B cell (primary cell): ENCODE data around the gene PHF23. TPM values are rescaled to one million over a fixed set of nuclear protein-coding genes. Genes with fewer than 3 reads are reported as not detected.

ENCODE experiments used
- ATAC-seq: fragments of 200-7000 bp; cut with Tn5 transposase; one replicate; pipeline ENCODE4 v1.10.0; 2021; ENCODE audit warnings: low read depth, mild to moderate bottlenecking, moderate number of reproducible peaks, moderate library complexity
- CTCF ChIA-PET: fragments of 350-600 bp; sonication (Branson Sonifier 250); formaldehyde crosslinking; loops from one replicate; lab custom pipeline; 2021; ENCODE audit warnings: antibody characterized with exemption, inconsistent platforms; lab: Charles Lee
- POLR2A ChIA-PET: fragments of 350-600 bp; sonication (Branson Sonifier 250); formaldehyde crosslinking; loops from one replicate; lab custom pipeline; 2021; ENCODE audit warnings: antibody characterized with exemption; lab: Charles Lee
- DNase-seq: peaks from one replicate; pipeline ENCODE4 v3.0.0; 2013
- H2AFZ ChIP-seq: 2 replicates; pipeline ENCODE4 v1.6.1; 2012; ENCODE audit warnings: mild to moderate bottlenecking, low read depth, low read length; ENCODE audit not compliant: insufficient read depth, poor library complexity, severe bottlenecking
- H3K27ac ChIP-seq, 2 donors: 1 replicate in 1 of 2; 2 replicates in 1 of 2; pipeline ENCODE4 v1.5.1; 2012 to 2013; ENCODE audit warnings: low read length in 2 of 2, mild to moderate bottlenecking in 2 of 2, moderate library complexity in 1 of 2
- H3K27me3 ChIP-seq, 4 experiments: fragments of 200-600 bp in 1 of 4; sonication (generic) in 1 of 4; replicated peaks in 1 of 4; 1 replicate in 2 of 4; 2 replicates in 2 of 4; pipeline versions ENCODE4 v1.6.1 to v1.7.0; 2013 to 2016; ENCODE audit warnings: low read length in 3 of 4, mild to moderate bottlenecking in 2 of 4, mixed read lengths in 1 of 4, moderate library complexity in 1 of 4; ENCODE audit not compliant: insufficient read depth in 4 of 4, control insufficient read depth in 3 of 4; ENCODE audit errors: control extremely low read depth in 1 of 4
- H3K36me3 ChIP-seq, 2 experiments: replicated peaks in 1 of 2; 1 replicate in 1 of 2; 2 replicates in 1 of 2; pipeline versions ENCODE4 v1.6.1 to v1.7.1; 2013; ENCODE audit warnings: low read length in 1 of 2; ENCODE audit not compliant: insufficient read depth in 2 of 2, control insufficient read depth in 1 of 2; ENCODE audit errors: control extremely low read depth in 1 of 2, extremely low read depth in 1 of 2
- H3K4me1 ChIP-seq, 2 donors: fragments of 200-600 bp in 1 of 2; sonication (generic) in 1 of 2; 1 replicate in 1 of 2; 2 replicates in 1 of 2; pipeline versions ENCODE4 v1.5.1 to v1.6.1; 2013 to 2017; ENCODE audit warnings: low read length in 2 of 2; ENCODE audit not compliant: control insufficient read depth in 2 of 2, insufficient read depth in 2 of 2
- H3K4me2 ChIP-seq: replicated peaks from 2 replicates; pipeline ENCODE3; 2012; ENCODE audit warnings: mild to moderate bottlenecking, low read depth, low read length; ENCODE audit not compliant: poor library complexity, severe bottlenecking
- H3K4me3 ChIP-seq, 5 experiments: fragments of 200-600 bp in 1 of 5; sonication (generic) in 1 of 5; 1 replicate in 3 of 5; 2 replicates in 2 of 5; pipeline versions ENCODE4 v1.5.1 to v1.7.0; 2011 to 2016; ENCODE audit warnings: low read length in 4 of 5, mild to moderate bottlenecking in 4 of 5, low read depth in 2 of 5, control low read depth in 1 of 5, moderate library complexity in 1 of 5; ENCODE audit not compliant: insufficient read depth in 1 of 5; ENCODE audit errors: control extremely low read depth in 1 of 5, extremely low read depth in 1 of 5
- H3K79me2 ChIP-seq: fragments of 200-600 bp; sonication (generic); one replicate; pipeline ENCODE4 v1.6.0; 2016; ENCODE audit warnings: low read length; ENCODE audit not compliant: control insufficient read depth, insufficient read depth
- H3K9ac ChIP-seq: fragments of 200-600 bp; sonication (generic); 2 replicates; pipeline ENCODE4 v1.6.1; 2017; ENCODE audit warnings: mild to moderate bottlenecking, low read length, moderate library complexity
- H3K9me3 ChIP-seq, 3 donors: one replicate each; pipeline versions ENCODE4 v1.6.1 to v1.7.1; 2013; ENCODE audit warnings: low read length in 2 of 3; ENCODE audit not compliant: control insufficient read depth in 2 of 3, insufficient read depth in 1 of 3; ENCODE audit errors: control extremely low read depth in 1 of 3
- H4K20me1 ChIP-seq: 2 replicates; pipeline ENCODE4 v1.6.0; 2012; ENCODE audit warnings: mild to moderate bottlenecking, low read length; ENCODE audit not compliant: insufficient read depth, control insufficient read depth, poor library complexity, severe bottlenecking
- H3K27ac Mint-ChIP-seq: one replicate; pipeline ENCODE4 v1.8.0; 2021; ENCODE audit warnings: mixed read lengths
- H3K27me3 Mint-ChIP-seq: one replicate; pipeline ENCODE4 v1.8.0; 2021; ENCODE audit warnings: mixed read lengths
- H3K4me1 Mint-ChIP-seq: one replicate; pipeline ENCODE4 v1.8.0; 2021; ENCODE audit warnings: mixed read lengths
- H3K4me3 Mint-ChIP-seq: one replicate; pipeline ENCODE4 v1.8.0; 2021; ENCODE audit warnings: mixed read lengths
- H3K9me3 Mint-ChIP-seq: one replicate; pipeline ENCODE4 v1.8.0; 2022; ENCODE audit warnings: mixed read lengths; ENCODE audit not compliant: insufficient read depth
- CTCF ChIP-seq: fragments of 200-600 bp; IDR thresholded peaks from one replicate; pipeline ENCODE4 v1.8.0; 2022; ENCODE audit warnings: antibody characterized with exemption, mild to moderate bottlenecking
- EZH2 ChIP-seq: IDR thresholded peaks from 2 replicates; pipeline ENCODE4 v1.6.1; 2012; ENCODE audit warnings: borderline replicate concordance, low read depth, mild to moderate bottlenecking, moderate library complexity, low read length; ENCODE audit not compliant: insufficient read depth, poor library complexity, severe bottlenecking
- WGBS: methylation state at CpG from one replicate; pipeline ENCODE4 v1.1.5; 2013; ENCODE audit warnings: missing lambda C conversion rate; ENCODE audit not compliant: insufficient coverage; 5-methylcytosine and 5-hydroxymethylcytosine counted together
- intact Hi-C: fragments of 100-400 bp; cut with micrococcal nuclease; formaldehyde crosslinking; loops from one replicate; pipeline ENCODE4 v1.10.0; 2022
- polyA plus RNA-seq: library from polyadenylated mRNA; depleted of rRNA; stranded (reverse); fragments of >200 nt; gene quantifications from 2 replicates; pipeline ENCODE4 v1.2.3, GENCODE V29; 2012
- total RNA-seq, 2 donors: library from RNA; stranded (reverse); fragments of 120-200 nt in 1 of 2; gene quantifications; 1 replicate in 1 of 2; 2 replicates in 1 of 2; pipeline versions ENCODE4 v1.2.3 to v1.2.4, GENCODE V29; 2013 to 2022

Gene PHF23
- total and polyA plus RNA-seq, 2 donors (not counting 1 experiment from before 2014, with no cell fraction given), result 17.6 to 42.3 TPM

DNA sequence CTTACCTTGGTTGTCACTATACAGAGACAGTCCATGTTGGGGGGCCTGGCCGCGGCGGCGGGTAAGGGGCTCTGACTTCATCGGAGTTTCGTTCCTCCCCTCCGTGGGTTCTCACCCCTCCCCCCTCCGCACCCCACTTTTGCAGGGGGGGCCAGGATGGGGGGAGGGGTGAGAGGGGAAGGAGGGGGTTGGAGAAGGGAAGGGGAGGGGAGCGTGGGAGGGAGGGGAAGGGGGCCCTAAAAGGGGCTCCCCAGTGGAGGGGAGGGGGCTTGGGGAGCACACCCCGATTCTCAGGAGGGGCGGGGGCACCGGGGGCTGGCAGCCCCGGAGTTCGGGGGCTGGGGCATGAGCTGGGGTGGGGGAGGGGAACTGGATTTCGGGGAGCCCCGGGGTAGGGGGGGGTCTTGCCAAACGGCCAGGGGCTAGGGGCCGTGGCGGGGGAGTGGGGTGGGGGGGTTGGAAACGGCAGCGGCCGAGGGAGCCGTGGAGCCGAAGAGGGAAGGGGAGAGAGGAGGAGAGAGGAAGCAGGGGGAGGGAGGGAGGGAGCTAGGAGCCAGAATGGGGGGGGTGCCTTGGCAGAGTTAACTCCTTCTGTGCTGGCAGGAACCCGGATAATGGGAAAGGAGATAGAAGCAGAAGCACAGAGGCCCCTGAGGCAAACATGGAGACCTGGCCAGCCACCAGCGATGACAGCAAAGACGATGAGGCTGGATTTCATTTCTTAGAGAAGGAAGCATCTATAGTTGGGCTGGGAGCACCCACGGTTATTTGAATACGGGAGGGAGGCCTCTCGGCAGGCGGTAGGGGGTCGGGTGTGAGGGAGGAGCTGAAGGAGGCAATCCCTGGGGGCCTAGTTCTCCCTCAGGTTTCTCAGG is 21.9 kb downstream of the PHF23 start:
- POLR2A ChIA-PET, result interaction anchor here (0.6 to 9.1 kb wide), 3 partner anchors 20 to 264 kb away, joined by 3 to 157 read pairs (median 3); partner anchors contain the start of genes CTDNEP1, DVL2, GABARAP and PHF23
- H3K79me2 ChIP-seq, result peaks cover 7% of the 10 kb centered on the region
- Mint-ChIP-seq H3K4me1 (peaks cover 65% of the 10 kb centered on the region), H3K4me3 (peak overlapping the region; percentile 23), H3K9me3 (no peaks in the 10 kb centered on the region), H3K27ac (no peak overlapping the region), H3K27me3 (no peaks in the 10 kb centered on the region)
- H3K9me3 ChIP-seq, result no peaks in the 10 kb centered on the region
- peaks cover 0 to 5% of the 10 kb centered on the region in 2 experiments for H3K36me3 ChIP-seq
- ATAC-seq, result no peak
- H3K4me3 ChIP-seq, result no peak overlapping the region
- no peak overlapping the region for H3K9ac ChIP-seq
- peak overlapping the region; percentile 56 for H3K4me2 ChIP-seq
- no peak overlapping the region for H2AFZ ChIP-seq
- H3K27ac ChIP-seq, result no peak overlapping the region
- TF ChIP-seq CTCF (no peak), EZH2 (no peak)
- peaks cover 32 to 64% of the 10 kb centered on the region in 2 donors for H3K4me1 ChIP-seq
- no peaks in the 10 kb centered on the region for H3K27me3 ChIP-seq
- no peaks in the 10 kb centered on the region for H4K20me1 ChIP-seq
- CTCF ChIA-PET, result interaction anchor here (3.8 kb wide), 1 partner anchor 80 kb away, joined by 47 read pairs; no protein-coding TSS in a partner anchor
- no peak for DNase-seq
- intact Hi-C loops, result no loop called here
- 2% methylated on average over 13 of the region's 32 CpGs for WGBS
